SK-N-SH treated with all-trans-retinoic acid at 6 μM for 48 hours (cell line): ENCODE data around the gene GALNT1.

Experiments used
- ATAC-seq: fragments of 200-7000 bp; cut with Tn5 transposase; 3 replicates; pipeline ENCODE4 v1.9.1; 2020; ENCODE audit warnings: mild to moderate bottlenecking, moderate library complexity
- ARNTL ChIP-seq: fragments of 450-650 bp; formaldehyde crosslinking; IDR thresholded peaks from 2 replicates; pipeline ENCODE4 v1.5.0; 2020; ENCODE audit warnings: low read depth, mild to moderate bottlenecking, moderate library complexity, borderline replicate concordance
- BACH2 ChIP-seq: fragments of 250-450 bp; sonication (Bioruptor Pico); IDR thresholded peaks from 2 replicates; pipeline ENCODE4 v1.9.0; 2021; ENCODE audit warnings: mild to moderate bottlenecking, borderline replicate concordance
- CREB5 ChIP-seq: fragments of 250-450 bp; sonication (Bioruptor Pico); IDR thresholded peaks from 2 replicates; pipeline ENCODE4 v1.5.1; 2020; ENCODE audit warnings: low read depth, mild to moderate bottlenecking, moderate library complexity
- CSDC2 ChIP-seq: fragments of 250-450 bp; sonication (Bioruptor Pico); IDR thresholded peaks from 2 replicates; pipeline ENCODE4 v1.5.0; 2020; ENCODE audit warnings: mild to moderate bottlenecking, moderate library complexity
- ESRRG ChIP-seq: fragments of 250-450 bp; sonication (Bioruptor Pico); IDR thresholded peaks from 2 replicates; pipeline ENCODE4 v1.6.1; 2021; ENCODE audit warnings: mild to moderate bottlenecking
- GLIS3 ChIP-seq: fragments of 250-450 bp; sonication (Bioruptor Pico); IDR thresholded peaks from 2 replicates; pipeline ENCODE4 v1.5.0; 2020; ENCODE audit warnings: mild to moderate bottlenecking, moderate library complexity
- ISL1 ChIP-seq: fragments of 250-450 bp; sonication (Bioruptor Pico); IDR thresholded peaks from 2 replicates; pipeline ENCODE4 v2.1.2; 2022; ENCODE audit warnings: mild to moderate bottlenecking, moderate library complexity
- OSR1 ChIP-seq: fragments of 250-450 bp; sonication (Bioruptor Pico); IDR thresholded peaks from 2 replicates; pipeline ENCODE4 v1.8.0; 2022; ENCODE audit warnings: moderate library complexity, mild to moderate bottlenecking, inconsistent platforms
- RARB ChIP-seq: fragments of 250-450 bp; sonication (Bioruptor Pico); IDR thresholded peaks from 2 replicates; pipeline ENCODE4 v1.8.0; 2021; ENCODE audit warnings: mild to moderate bottlenecking, moderate library complexity
- SNAI2 ChIP-seq: fragments of 250-450 bp; sonication (Bioruptor Pico); IDR thresholded peaks from 2 replicates; pipeline ENCODE4 v1.5.0; 2020; ENCODE audit warnings: mild to moderate bottlenecking, moderate library complexity
- TCF4 ChIP-seq: fragments of 250-450 bp; sonication (Bioruptor Pico); IDR thresholded peaks from 2 replicates; pipeline ENCODE4 v1.8.0; 2021; ENCODE audit warnings: mild to moderate bottlenecking, moderate library complexity, borderline replicate concordance
- ZC3H10 ChIP-seq: fragments of 250-450 bp; sonication (Bioruptor Pico); IDR thresholded peaks from 2 replicates; pipeline ENCODE4 v1.5.1; 2021; ENCODE audit warnings: mild to moderate bottlenecking, moderate library complexity
- ZFP3 ChIP-seq: fragments of 250-450 bp; sonication (Bioruptor Pico); IDR thresholded peaks from 2 replicates; pipeline ENCODE4 v1.5.0; 2020; ENCODE audit warnings: mild to moderate bottlenecking, moderate library complexity
- ZFP30 ChIP-seq: fragments of 450-650 bp; formaldehyde crosslinking; IDR thresholded peaks from 2 replicates; pipeline ENCODE4 v1.5.0; 2022; ENCODE audit warnings: mild to moderate bottlenecking, moderate library complexity
- ZNF565 ChIP-seq: fragments of 450-650 bp; formaldehyde crosslinking; conservative IDR thresholded peaks from 2 replicates; pipeline ENCODE4 v1.5.0; 2020; ENCODE audit warnings: low read depth, mild to moderate bottlenecking, moderate library complexity
- ZNF8 ChIP-seq: fragments of 450-650 bp; formaldehyde crosslinking; IDR thresholded peaks from 2 replicates; pipeline ENCODE4 v1.5.0; 2020; ENCODE audit warnings: mild to moderate bottlenecking, moderate library complexity
- TF ChIP-seq, protein P1 (sequence below): fragments of 250-450 bp; sonication (Bioruptor Pico); IDR thresholded peaks from 2 replicates; pipeline ENCODE4 v1.8.0; 2021; ENCODE audit warnings: low read depth, mild to moderate bottlenecking, moderate library complexity, borderline replicate concordance
- TF ChIP-seq, protein P2 (sequence below): fragments of 250-450 bp; sonication (Bioruptor Pico); IDR thresholded peaks from 2 replicates; pipeline ENCODE4 v1.5.0; 2020; ENCODE audit warnings: mild to moderate bottlenecking, moderate library complexity
- TF ChIP-seq, protein P3 (sequence below): fragments of 250-450 bp; sonication (Bioruptor Pico); IDR thresholded peaks from 2 replicates; pipeline ENCODE4 v1.8.0; 2020; ENCODE audit warnings: mild to moderate bottlenecking, moderate library complexity, borderline replicate concordance
- TF ChIP-seq, protein P4 (sequence below): fragments of 250-450 bp; sonication (Bioruptor Pico); IDR thresholded peaks from 2 replicates; pipeline ENCODE4 v1.5.1; 2021; ENCODE audit warnings: mild to moderate bottlenecking, moderate library complexity

The GALNT1 gene

DNA sequence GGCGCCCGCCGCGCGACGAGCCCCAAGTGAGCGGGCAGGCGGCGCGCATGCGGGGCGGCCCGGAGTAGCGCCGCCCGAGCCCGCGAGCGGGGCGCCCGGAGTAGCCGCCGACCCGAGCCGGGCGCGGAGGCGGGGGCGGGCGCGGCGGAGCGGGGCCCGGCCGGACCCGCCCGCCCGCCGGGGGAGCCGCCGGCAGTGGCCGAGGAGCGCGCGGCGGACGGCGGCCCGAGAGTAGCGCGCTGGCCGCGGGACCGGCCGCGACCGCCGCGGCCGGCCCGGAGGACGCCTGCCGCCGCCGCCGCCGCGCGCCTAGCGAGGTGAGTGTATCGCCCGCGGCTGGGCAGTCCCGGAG is at the start of gene GALNT1:
Gene GALNT1 (plus strand): TSS at position 195 of the 352 bp plus-strand sequence. CDS start 72,923 bp downstream, outside the sequence.
- no peak for TF ChIP-seq ZNF565
- no peak for TF ChIP-seq ARNTL (CRISPR knock-in tag)
- no peak for TF ChIP-seq ISL1 (CRISPR knock-in tag)
- TF ChIP-seq CREB5 (CRISPR knock-in tag): no peak
- no peak for TF ChIP-seq ZNF8 (CRISPR knock-in tag)
- no peak for TF ChIP-seq ZFP3 (CRISPR knock-in tag)
- no peak for TF ChIP-seq OSR1 (CRISPR knock-in tag)
- TF ChIP-seq, protein P1, sequence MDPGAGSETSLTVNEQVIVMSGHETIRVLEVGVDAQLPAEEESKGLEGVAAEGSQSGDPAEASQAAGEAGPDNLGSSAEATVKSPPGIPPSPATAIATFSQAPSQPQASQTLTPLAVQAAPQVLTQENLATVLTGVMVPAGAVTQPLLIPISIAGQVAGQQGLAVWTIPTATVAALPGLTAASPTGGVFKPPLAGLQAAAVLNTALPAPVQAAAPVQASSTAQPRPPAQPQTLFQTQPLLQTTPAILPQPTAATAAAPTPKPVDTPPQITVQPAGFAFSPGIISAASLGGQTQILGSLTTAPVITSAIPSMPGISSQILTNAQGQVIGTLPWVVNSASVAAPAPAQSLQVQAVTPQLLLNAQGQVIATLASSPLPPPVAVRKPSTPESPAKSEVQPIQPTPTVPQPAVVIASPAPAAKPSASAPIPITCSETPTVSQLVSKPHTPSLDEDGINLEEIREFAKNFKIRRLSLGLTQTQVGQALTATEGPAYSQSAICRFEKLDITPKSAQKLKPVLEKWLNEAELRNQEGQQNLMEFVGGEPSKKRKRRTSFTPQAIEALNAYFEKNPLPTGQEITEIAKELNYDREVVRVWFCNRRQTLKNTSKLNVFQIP: no peak
- no peak for TF ChIP-seq ZFP30
- TF ChIP-seq, protein P2, sequence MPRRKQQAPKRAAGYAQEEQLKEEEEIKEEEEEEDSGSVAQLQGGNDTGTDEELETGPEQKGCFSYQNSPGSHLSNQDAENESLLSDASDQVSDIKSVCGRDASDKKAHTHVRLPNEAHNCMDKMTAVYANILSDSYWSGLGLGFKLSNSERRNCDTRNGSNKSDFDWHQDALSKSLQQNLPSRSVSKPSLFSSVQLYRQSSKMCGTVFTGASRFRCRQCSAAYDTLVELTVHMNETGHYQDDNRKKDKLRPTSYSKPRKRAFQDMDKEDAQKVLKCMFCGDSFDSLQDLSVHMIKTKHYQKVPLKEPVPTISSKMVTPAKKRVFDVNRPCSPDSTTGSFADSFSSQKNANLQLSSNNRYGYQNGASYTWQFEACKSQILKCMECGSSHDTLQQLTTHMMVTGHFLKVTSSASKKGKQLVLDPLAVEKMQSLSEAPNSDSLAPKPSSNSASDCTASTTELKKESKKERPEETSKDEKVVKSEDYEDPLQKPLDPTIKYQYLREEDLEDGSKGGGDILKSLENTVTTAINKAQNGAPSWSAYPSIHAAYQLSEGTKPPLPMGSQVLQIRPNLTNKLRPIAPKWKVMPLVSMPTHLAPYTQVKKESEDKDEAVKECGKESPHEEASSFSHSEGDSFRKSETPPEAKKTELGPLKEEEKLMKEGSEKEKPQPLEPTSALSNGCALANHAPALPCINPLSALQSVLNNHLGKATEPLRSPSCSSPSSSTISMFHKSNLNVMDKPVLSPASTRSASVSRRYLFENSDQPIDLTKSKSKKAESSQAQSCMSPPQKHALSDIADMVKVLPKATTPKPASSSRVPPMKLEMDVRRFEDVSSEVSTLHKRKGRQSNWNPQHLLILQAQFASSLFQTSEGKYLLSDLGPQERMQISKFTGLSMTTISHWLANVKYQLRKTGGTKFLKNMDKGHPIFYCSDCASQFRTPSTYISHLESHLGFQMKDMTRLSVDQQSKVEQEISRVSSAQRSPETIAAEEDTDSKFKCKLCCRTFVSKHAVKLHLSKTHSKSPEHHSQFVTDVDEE (CRISPR knock-in tag): no peak
- peak; percentile 10; the same call in 2 of the 3 replicates for ATAC-seq

DNA sequence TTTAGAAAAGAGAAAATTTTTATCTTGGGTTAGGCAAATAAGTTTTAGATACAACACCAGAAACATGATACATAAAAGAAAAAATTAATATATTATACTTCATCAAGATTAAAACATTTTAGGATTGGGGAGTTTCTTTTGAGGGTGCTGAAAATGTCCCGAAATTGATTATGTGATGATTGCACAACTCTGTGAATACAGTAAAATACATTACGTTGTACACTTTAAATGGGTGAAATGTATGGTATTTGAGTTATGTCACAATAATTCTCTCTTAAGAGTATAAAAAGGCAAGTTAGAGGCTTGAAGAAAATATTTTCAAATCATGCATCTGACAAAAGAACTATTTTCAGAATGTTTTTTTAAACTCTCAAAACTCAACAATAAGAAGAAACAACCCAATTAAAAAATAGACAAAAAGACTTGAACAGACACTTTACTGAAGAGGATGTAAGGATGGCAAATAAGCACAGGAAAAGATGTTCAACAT is 47.6 kb upstream of the GALNT1 start:
- TF ChIP-seq ZNF8 (CRISPR knock-in tag): no peak
- TF ChIP-seq TCF4 (CRISPR knock-in tag): no peak
- TF ChIP-seq ESRRG (CRISPR knock-in tag): no peak
- TF ChIP-seq, protein P3, sequence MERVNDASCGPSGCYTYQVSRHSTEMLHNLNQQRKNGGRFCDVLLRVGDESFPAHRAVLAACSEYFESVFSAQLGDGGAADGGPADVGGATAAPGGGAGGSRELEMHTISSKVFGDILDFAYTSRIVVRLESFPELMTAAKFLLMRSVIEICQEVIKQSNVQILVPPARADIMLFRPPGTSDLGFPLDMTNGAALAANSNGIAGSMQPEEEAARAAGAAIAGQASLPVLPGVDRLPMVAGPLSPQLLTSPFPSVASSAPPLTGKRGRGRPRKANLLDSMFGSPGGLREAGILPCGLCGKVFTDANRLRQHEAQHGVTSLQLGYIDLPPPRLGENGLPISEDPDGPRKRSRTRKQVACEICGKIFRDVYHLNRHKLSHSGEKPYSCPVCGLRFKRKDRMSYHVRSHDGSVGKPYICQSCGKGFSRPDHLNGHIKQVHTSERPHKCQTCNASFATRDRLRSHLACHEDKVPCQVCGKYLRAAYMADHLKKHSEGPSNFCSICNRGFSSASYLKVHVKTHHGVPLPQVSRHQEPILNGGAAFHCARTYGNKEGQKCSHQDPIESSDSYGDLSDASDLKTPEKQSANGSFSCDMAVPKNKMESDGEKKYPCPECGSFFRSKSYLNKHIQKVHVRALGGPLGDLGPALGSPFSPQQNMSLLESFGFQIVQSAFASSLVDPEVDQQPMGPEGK: no peak
- TF ChIP-seq BACH2 (CRISPR knock-in tag): no peak
- no peak for TF ChIP-seq GLIS3 (CRISPR knock-in tag)
- TF ChIP-seq RARB (CRISPR knock-in tag): no peak
- TF ChIP-seq ISL1 (CRISPR knock-in tag): no peak
- TF ChIP-seq ZNF565: no peak
- TF ChIP-seq ZC3H10 (CRISPR knock-in tag): no peak
- TF ChIP-seq OSR1 (CRISPR knock-in tag): no peak
- no peak for TF ChIP-seq CREB5 (CRISPR knock-in tag)
- TF ChIP-seq, protein P4, sequence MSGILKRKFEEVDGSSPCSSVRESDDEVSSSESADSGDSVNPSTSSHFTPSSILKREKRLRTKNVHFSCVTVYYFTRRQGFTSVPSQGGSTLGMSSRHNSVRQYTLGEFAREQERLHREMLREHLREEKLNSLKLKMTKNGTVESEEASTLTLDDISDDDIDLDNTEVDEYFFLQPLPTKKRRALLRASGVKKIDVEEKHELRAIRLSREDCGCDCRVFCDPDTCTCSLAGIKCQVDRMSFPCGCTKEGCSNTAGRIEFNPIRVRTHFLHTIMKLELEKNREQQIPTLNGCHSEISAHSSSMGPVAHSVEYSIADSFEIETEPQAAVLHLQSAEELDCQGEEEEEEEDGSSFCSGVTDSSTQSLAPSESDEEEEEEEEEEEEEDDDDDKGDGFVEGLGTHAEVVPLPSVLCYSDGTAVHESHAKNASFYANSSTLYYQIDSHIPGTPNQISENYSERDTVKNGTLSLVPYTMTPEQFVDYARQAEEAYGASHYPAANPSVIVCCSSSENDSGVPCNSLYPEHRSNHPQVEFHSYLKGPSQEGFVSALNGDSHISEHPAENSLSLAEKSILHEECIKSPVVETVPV: no peak
- TF ChIP-seq SNAI2 (CRISPR knock-in tag): no peak
- no peak for TF ChIP-seq ARNTL (CRISPR knock-in tag)
- TF ChIP-seq, all 23 proteins: peak for 0
- no peak for ATAC-seq

- no peak for TF ChIP-seq CSDC2 (CRISPR knock-in tag)
- TF ChIP-seq OSR1 (CRISPR knock-in tag): no peak
- TF ChIP-seq ZFP3 (CRISPR knock-in tag): no peak
- no peak for TF ChIP-seq ESRRG (CRISPR knock-in tag)
- ATAC-seq: no peak
Observed at GRCh38 chr18:35535297-35535696, 46.2 kb upstream of the GALNT1 start.
